ENCODE data around the gene IRF2. TPM values are rescaled to one million over a fixed set of nuclear protein-coding genes. Genes with fewer than 3 reads are reported as not detected.

IRF2 gene
- total RNA-seq, 1 donor from 2014 or later, result 16.1 TPM

- Mint-ChIP-seq H3K27ac (no peak overlapping the region), H3K27me3 (ENCODE audit: insufficient read depth, low read depth) (peaks cover 7% of the 10 kb centered on the region), H3K4me1 (peaks cover 12% of the 10 kb centered on the region), H3K4me3 (no peak overlapping the region), H3K9me3 (no peaks in the 10 kb centered on the region), H3K36me3 (no peaks in the 10 kb centered on the region)
- no peaks in the 10 kb centered on the region for H3K9me3 ChIP-seq (ENCODE audit: low read depth)
- no peaks in the 10 kb centered on the region for H3K79me2 ChIP-seq (ENCODE audit: low read depth)
- no peak overlapping the region for H3K4me2 ChIP-seq
- TF ChIP-seq EZH2 (IDR thresholded peaks at IDR 0.05), result no peak
- no peak for TF ChIP-seq EZH2phosphoT487 (IDR thresholded peaks at IDR 0.05)
- TF ChIP-seq CTCF (IDR thresholded peaks at IDR 0.05), result no peak
- no peaks in the 10 kb centered on the region for H3F3A ChIP-seq (ENCODE audit: low read depth)
- H3K36me3 ChIP-seq, result no peaks in the 10 kb centered on the region
- H4K20me1 ChIP-seq (ENCODE audit: low read depth), result no peaks in the 10 kb centered on the region
- no peak overlapping the region for H3K9ac ChIP-seq
- no peaks in the 10 kb centered on the region for H3K27me3 ChIP-seq
- no peak overlapping the region for H2AFZ ChIP-seq (replicated peaks)
- no peak overlapping the region for H3K27ac ChIP-seq
- no peak overlapping the region for H3K4me3 ChIP-seq
- H3K4me1 ChIP-seq, result no peaks in the 10 kb centered on the region
- no peak for DNase-seq (ENCODE audit: low spot score)
These were observed 116.6 kb downstream of the IRF2 start for GRCh38 chr4:184357772-184358171.

- H3K27ac Mint-ChIP-seq, result no peak overlapping the region
- Histone ChIP-seq H3K9me3 (ENCODE audit: low read depth) (no peaks in the 10 kb centered on the region), H4K20me1 (ENCODE audit: low read depth) (no peaks in the 10 kb centered on the region), H3K9ac (no peak overlapping the region), H3K27ac (no peak overlapping the region), H3K4me2 (no peak overlapping the region), H3K4me3 (no peak overlapping the region), H3K4me1 (no peaks in the 10 kb centered on the region), H3K36me3 (no peaks in the 10 kb centered on the region), H3K79me2 (ENCODE audit: low read depth) (no peaks in the 10 kb centered on the region), H3F3A (ENCODE audit: low read depth) (no peaks in the 10 kb centered on the region), H3K27me3 (no peaks in the 10 kb centered on the region), H2AFZ (replicated peaks) (no peak overlapping the region)
- H3K9me3 Mint-ChIP-seq, result no peaks in the 10 kb centered on the region
- peaks cover 7% of the 10 kb centered on the region for H3K27me3 Mint-ChIP-seq (ENCODE audit: insufficient read depth, low read depth)
- TF ChIP-seq EZH2 (IDR thresholded peaks at IDR 0.05), result no peak
- H3K4me3 Mint-ChIP-seq, result no peak overlapping the region
- no peak for DNase-seq (ENCODE audit: low spot score)
- no peaks in the 10 kb centered on the region for H3K36me3 Mint-ChIP-seq
- H3K4me1 Mint-ChIP-seq, result peaks cover 12% of the 10 kb centered on the region
These were observed 117.2 kb downstream of the IRF2 start for GRCh38 chr4:184357165-184357564.

GRCh38 chr4:184356366-184356765, 118.0 kb downstream of the IRF2 start:
- TF ChIP-seq EZH2phosphoT487 (IDR thresholded peaks at IDR 0.05) (no peak), EZH2 (IDR thresholded peaks at IDR 0.05) (no peak), CTCF (IDR thresholded peaks at IDR 0.05) (no peak)
- H3K36me3 Mint-ChIP-seq, result no peaks in the 10 kb centered on the region
- H3F3A ChIP-seq (ENCODE audit: low read depth), result no peaks in the 10 kb centered on the region
- no peaks in the 10 kb centered on the region for H4K20me1 ChIP-seq (ENCODE audit: low read depth)
- no peaks in the 10 kb centered on the region for H3K9me3 ChIP-seq (ENCODE audit: low read depth)
- no peak overlapping the region for H3K4me3 Mint-ChIP-seq
- no peak overlapping the region for H2AFZ ChIP-seq (replicated peaks)
- no peak overlapping the region for H3K9ac ChIP-seq
- H3K4me1 Mint-ChIP-seq, result peaks cover 12% of the 10 kb centered on the region
- H3K4me2 ChIP-seq, result no peak overlapping the region
- H3K27me3 Mint-ChIP-seq (ENCODE audit: insufficient read depth, low read depth), result peaks cover 8% of the 10 kb centered on the region
- H3K4me1 ChIP-seq, result no peaks in the 10 kb centered on the region
- H3K27ac ChIP-seq, result no peak overlapping the region
- H3K36me3 ChIP-seq, result no peaks in the 10 kb centered on the region
- no peaks in the 10 kb centered on the region for H3K27me3 ChIP-seq
- no peaks in the 10 kb centered on the region for H3K9me3 Mint-ChIP-seq
- DNase-seq (ENCODE audit: low spot score), result no peak
- H3K4me3 ChIP-seq, result no peak overlapping the region
- H3K27ac Mint-ChIP-seq, result no peak overlapping the region
- H3K79me2 ChIP-seq (ENCODE audit: low read depth), result no peaks in the 10 kb centered on the region

GRCh38 chr4:184355857-184356256, 118.5 kb downstream of the IRF2 start:
- Histone ChIP-seq H3K9ac (no peak overlapping the region), H4K20me1 (ENCODE audit: low read depth) (no peaks in the 10 kb centered on the region), H3K27me3 (no peaks in the 10 kb centered on the region), H3K4me1 (no peaks in the 10 kb centered on the region), H3K4me3 (no peak overlapping the region), H3K9me3 (ENCODE audit: low read depth) (no peaks in the 10 kb centered on the region), H3F3A (ENCODE audit: low read depth) (no peaks in the 10 kb centered on the region), H3K36me3 (no peaks in the 10 kb centered on the region), H3K4me2 (no peak overlapping the region), H2AFZ (replicated peaks) (no peak overlapping the region), H3K79me2 (ENCODE audit: low read depth) (no peaks in the 10 kb centered on the region), H3K27ac (no peak overlapping the region)
- TF ChIP-seq EZH2phosphoT487 (IDR thresholded peaks at IDR 0.05) (no peak), EZH2 (IDR thresholded peaks at IDR 0.05) (no peak), CTCF (IDR thresholded peaks at IDR 0.05) (no peak)
- H3K4me1 Mint-ChIP-seq, result peaks cover 12% of the 10 kb centered on the region
- peaks cover 13% of the 10 kb centered on the region for H3K27me3 Mint-ChIP-seq (ENCODE audit: insufficient read depth, low read depth)
- no peak for DNase-seq (ENCODE audit: low spot score)
- H3K36me3 Mint-ChIP-seq, result no peaks in the 10 kb centered on the region
- H3K9me3 Mint-ChIP-seq, result no peaks in the 10 kb centered on the region
- H3K4me3 Mint-ChIP-seq, result no peak overlapping the region
- no peak overlapping the region for H3K27ac Mint-ChIP-seq

Data from neural progenitor cell (in vitro differentiated cells).